ENCODE results near the gene DNPH1. TPM values are rescaled to one million over a fixed set of nuclear protein-coding genes. Genes with fewer than 3 reads are reported as not detected.

Gene DNPH1
- total and polyA plus RNA-seq, 2 of the 8 experiments (the other 6 are each of a cell fraction or from before 2014, with no cell fraction given) = 33.9 to 134 TPM

DNA sequence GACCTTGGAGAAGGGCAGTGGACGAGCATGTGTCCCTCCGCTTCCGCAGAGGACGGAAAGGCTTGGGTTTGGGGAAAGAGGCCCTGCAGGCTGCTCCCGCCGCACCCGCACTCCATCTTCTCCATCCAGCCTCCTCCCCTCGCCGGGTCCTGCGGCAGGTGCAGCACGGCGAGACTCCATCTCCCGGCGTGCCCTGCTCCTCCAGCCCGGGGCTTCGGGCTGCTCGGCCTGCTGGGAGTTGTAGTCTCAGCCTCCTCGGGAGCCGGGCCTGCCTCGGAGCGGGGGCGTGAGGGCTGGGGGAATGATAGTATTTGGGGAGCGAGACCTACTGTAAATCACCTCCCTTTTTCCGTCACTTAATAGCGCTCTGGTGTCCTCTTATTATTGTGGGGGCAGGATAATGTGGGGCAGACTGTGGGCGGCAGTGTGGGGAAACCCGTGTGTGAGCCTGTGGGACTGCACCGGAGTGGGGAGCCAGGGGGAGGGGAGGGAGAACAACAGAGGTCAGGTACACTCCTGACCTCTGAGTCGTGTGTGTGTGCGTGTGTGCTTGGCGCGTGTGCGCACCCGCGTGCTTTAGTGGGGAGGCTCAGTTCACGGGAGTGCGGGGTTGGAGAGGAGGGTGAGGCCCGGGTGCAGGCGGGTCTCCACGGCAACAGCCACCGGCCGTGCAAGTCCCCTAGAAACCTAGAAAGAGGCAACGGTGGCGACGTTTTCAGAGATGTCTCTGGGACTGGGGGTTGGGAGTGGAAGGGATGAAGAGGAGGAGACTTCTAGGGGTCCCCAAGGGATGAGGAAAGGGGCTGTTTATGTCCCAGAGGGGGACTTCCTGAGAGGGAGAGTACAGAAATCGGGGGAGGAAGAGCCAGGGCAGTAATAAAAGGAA lies 18.1 kb upstream of the DNPH1 start:
- Histone ChIP-seq H3K79me1 (ENCODE audit: low read depth, low read length) (no peaks in the 10 kb centered on the region), H2BK5ac (ENCODE audit: low read depth, low read length) (peak overlapping the region; percentile 39), H3K4me1 (replicated peaks in 1 of 4; ENCODE audit: control insufficient read depth in 3 of 4, insufficient read depth in 4 of 4, low read length in 3 of 4) (peaks cover 4 to 8% (median 7%) of the 10 kb centered on the region in 4 experiments), H3K36me3 (ENCODE audit: control insufficient read depth in 2 of 4, insufficient read depth in 4 of 4, low read length in 3 of 4) (no peaks in the 10 kb centered on the region), H3K23ac (ENCODE audit: insufficient read length) (no peak overlapping the region), H3K56ac (replicated peaks; ENCODE audit: insufficient read length, low read depth, low read length) (no peak overlapping the region), H3K9ac (replicated peaks in 1 of 4; ENCODE audit: extremely low read depth in 1 of 4, low read depth in 3 of 4, low read length in 3 of 4) (peak overlapping the region in 2 of 4 experiments; percentile 27 to 51; a peak in 3 of 7 replicates), H3K27ac (ENCODE audit: low read depth, low read length) (0 out of 2 replicates have a peak overlapping the region, but pooled peaks have one; percentile 63), H3K23me2 (ENCODE audit: low read depth, low read length) (peaks cover 14% of the 10 kb centered on the region; the same call in 1 of the 2 replicates), H3K79me2 (ENCODE audit: control insufficient read depth in 1 of 2, insufficient read depth in 2 of 2, low read length in 2 of 2) (no peaks in the 10 kb centered on the region), H4K20me1 (replicated peaks in 1 of 2; ENCODE audit: control insufficient read depth in 1 of 2, insufficient read depth in 2 of 2, low read length in 2 of 2) (peaks cover 0 to 4% of the 10 kb centered on the region in 2 experiments), H2AK5ac (ENCODE audit: low read depth, low read length) (no peak overlapping the region), H4K5ac (ENCODE audit: insufficient read length, low read depth, low read length) (peak overlapping the region; percentile 25), H2BK12ac (ENCODE audit: low read depth, low read length) (0 out of 2 replicates have a peak overlapping the region, but pooled peaks have one; percentile 61), H3K4ac (replicated peaks; ENCODE audit: insufficient read length, low read depth, low read length) (no peak overlapping the region), H2BK120ac (replicated peaks; ENCODE audit: low read depth, low read length) (no peak overlapping the region), H4K8ac (ENCODE audit: extremely low read depth, insufficient read depth, low read length) (peak overlapping the region; percentile 64), H3K18ac (ENCODE audit: extremely low read depth, low read length) (no peak overlapping the region; the same call in 1 of the 2 replicates), H2BK20ac (ENCODE audit: low read length) (no peak overlapping the region), H2BK15ac (ENCODE audit: low read length) (peak overlapping the region; percentile 31; the same call in 1 of the 2 replicates), H2AFZ (ENCODE audit: low read length) (peak overlapping the region; percentile 90; the same call in 1 of the 2 replicates), H3K4me2 (ENCODE audit: insufficient read depth in 1 of 2, low read depth in 2 of 2, low read length in 2 of 2) (peak overlapping the region; percentile 75 to 89), H3K27me3 (replicated peaks in 1 of 4; ENCODE audit: control insufficient read depth in 3 of 4, extremely low read depth in 1 of 4, insufficient read depth in 3 of 4, low read length in 3 of 4) (peaks cover 11 to 40% (median 34%) of the 10 kb centered on the region in 4 experiments), H3K9me3 (ENCODE audit: insufficient read depth in 2 of 2, low read depth in 1 of 2, low read length in 1 of 2) (no peaks in the 10 kb centered on the region), H3K4me3 (ENCODE audit: extremely low read depth in 1 of 4, insufficient read depth in 2 of 4, low read depth in 3 of 4, low read length in 4 of 4) (peak overlapping the region; percentile 78 to 90 (median 82)), H3K14ac (ENCODE audit: insufficient read length) (no peak overlapping the region), H4K91ac (replicated peaks; ENCODE audit: insufficient read length, low read length) (peak overlapping the region; percentile 60)
- FAIRE-seq = no peak
- POLR2A ChIA-PET (ENCODE audit: partially characterized antibody) = interaction anchor here (0.7 to 1.7 kb wide), 17 partner anchors 10 to 269 kb away, joined by 3 to 7 read pairs (median 4); partner anchors contain the start of genes CUL9, LRRC73, POLR1C and PTK7
- CTCF ChIA-PET (ENCODE audit: partially characterized antibody) = interaction anchor here (1.2 to 1.9 kb wide), 5 partner anchors 12 to 104 kb away, joined by 3 to 5 read pairs (median 4); no protein-coding TSS in a partner anchor
- 2% methylated on average over 44 of the region's 46 CpGs; no CpG with 5 or more reads in 1 of the 2 experiments for WGBS, 2 experiments (ENCODE audit: extremely low coverage in 1 of 2, insufficient coverage in 1 of 2, insufficient read length in 1 of 2, insufficient replicate concordance in 2 of 2, low coverage in 1 of 2, low lambda C conversion rate in 2 of 2, missing lambda C conversion rate in 1 of 2)
- DNase-seq (ENCODE audit: low read depth in 1 of 2, low spot score in 2 of 2) = peak in 1 of 2 experiments; percentile 58
- TF ChIP-seq HDAC2 (IDR thresholded peaks at IDR 0.05; ENCODE audit: borderline replicate concordance in 1 of 2, low read depth in 2 of 2, low read length in 2 of 2) = 0 out of 4 replicates have a peak, but pooled peaks of 1 of the 2 experiments have one; percentile 57
- TF ChIP-seq POLR2AphosphoS5 (IDR thresholded peaks at IDR 0.05; ENCODE audit: low read depth, low read length) = no peak
- TF ChIP-seq, protein P1, sequence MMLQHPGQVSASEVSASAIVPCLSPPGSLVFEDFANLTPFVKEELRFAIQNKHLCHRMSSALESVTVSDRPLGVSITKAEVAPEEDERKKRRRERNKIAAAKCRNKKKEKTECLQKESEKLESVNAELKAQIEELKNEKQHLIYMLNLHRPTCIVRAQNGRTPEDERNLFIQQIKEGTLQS (IDR thresholded peaks at IDR 0.05; ENCODE audit: insufficient read depth, low read depth, low read length) = 0 out of 2 replicates have a peak, but pooled peaks have one; percentile 4
- TF ChIP-seq CHD2 (IDR thresholded peaks at IDR 0.05; ENCODE audit: low read length) = 0 out of 2 replicates have a peak, but pooled peaks have one; percentile 2
- TF ChIP-seq KDM4A (IDR thresholded peaks at IDR 0.05; ENCODE audit: low read depth, low read length, severe bottlenecking) = peak; percentile 99
- no peak for TF ChIP-seq SP2 (IDR thresholded peaks at IDR 0.05; ENCODE audit: low read length)
- TF ChIP-seq GTF2F1 (IDR thresholded peaks at IDR 0.05; ENCODE audit: borderline replicate concordance, low read depth, low read length) = no peak
- TF ChIP-seq CBX8 (IDR thresholded peaks at IDR 0.05; ENCODE audit: borderline replicate concordance, low read depth, low read length) = no peak
- no peak for TF ChIP-seq RFX5 (IDR thresholded peaks at IDR 0.05; ENCODE audit: borderline replicate concordance, low read depth, low read length)
